HG03066 (cell line): ENCODE results near the gene FOXJ3.

ENCODE experiments used
- ATAC-seq: cut with Tn5 transposase; IDR thresholded peaks from one replicate; pipeline ENCODE4 v1.9.1; 2021; ENCODE audit warnings: low read depth; ENCODE audit not compliant: unreplicated experiment

FOXJ3 gene

DNA sequence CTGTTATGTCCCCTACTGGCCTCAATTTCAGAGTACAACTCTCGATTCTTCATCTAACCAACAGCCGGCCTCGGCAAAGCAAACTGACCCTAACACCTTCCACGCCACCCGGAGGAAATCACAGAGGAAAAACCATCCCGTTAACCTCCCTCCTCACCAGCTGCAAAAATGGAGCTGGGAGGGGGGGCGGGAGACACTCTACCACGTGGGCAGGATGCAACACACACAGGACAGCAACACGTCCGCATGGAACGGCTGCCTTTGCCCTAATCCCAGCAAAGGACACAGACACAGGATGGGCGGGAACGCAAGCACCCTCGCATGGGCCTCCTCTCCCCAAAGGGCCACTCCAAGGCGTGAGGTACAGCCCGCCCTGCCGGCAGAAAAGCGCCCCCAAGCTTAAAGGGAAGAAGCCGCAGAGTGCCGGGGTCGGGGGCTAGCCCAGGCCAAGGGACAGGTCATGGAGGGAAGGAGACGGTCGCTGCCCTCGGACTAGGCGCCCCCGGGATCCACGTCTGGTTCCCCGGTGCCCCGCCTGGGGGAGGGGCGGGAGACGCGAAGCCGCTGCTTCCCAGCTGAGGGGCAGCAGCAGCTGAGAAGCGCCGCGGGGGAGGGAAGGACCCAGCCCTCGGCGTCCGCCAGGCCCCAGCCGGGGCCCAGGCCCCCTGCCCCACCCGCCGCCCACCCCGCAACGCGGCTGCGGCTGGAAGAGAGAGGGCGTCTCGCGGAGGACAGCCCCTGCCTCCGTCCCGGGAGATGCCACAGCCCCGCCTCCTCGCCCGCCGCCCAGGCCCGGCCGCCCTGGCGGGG lies 590 bp downstream of the FOXJ3 start:
- peak; percentile 53 for ATAC-seq

DNA sequence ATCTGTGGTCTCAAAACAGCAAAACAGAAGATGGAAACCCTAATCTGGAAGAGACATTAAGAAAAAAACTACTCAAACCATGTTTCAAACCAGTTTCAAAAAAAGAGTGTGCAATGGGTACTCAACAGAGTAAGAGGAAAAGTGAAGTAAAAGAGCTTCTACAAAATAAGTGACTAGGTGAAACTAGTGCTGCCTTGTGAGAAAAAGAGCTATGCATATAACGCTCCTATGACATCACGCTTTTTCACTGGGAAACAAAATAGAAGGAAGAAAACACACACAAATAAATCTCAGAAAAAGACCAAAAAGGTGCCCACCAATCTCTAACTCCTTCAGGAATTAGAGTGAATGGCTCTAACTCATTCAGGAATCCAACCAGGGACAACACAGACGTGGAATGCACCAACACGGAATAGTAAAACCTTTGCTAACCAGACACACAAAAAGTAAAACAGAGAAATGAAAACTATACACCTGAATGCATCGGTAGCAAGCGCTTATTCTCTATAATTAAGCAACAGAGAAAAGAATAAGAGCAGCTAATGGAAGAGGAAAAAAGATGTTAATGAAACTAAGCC lies 1.3 kb downstream of the FOXJ3 start:
- no peak for ATAC-seq

DNA sequence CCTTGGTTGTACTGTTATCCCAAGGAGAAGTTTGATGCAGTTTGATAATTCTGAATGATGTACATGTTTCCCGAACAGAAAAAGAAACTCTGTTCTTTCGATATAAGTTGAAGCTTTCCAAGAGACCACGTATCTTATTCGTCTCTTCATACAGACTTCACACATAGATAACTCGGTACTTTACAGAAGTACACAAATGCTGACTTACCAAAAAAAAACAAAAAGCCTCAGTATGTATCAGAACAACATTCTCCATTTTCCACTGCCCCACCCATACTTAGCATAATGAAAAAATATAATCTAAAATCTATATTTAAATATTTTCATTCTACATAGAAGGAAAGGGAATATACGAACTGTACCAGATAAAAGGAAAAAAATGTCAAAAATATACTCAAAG lies 2.2 kb downstream of the FOXJ3 start:
- no peak for ATAC-seq

- ATAC-seq: no peak
Measured at GRCh38 chr1:42330215-42330614, 4.8 kb downstream of the FOXJ3 start.

- no peak for ATAC-seq
Measured at GRCh38 chr1:42328916-42329496, 6.0 kb downstream of the FOXJ3 start.

GRCh38 chr1:42328047-42328625 lies 6.9 kb downstream of the FOXJ3 start:
- no peak for ATAC-seq

GRCh38 chr1:42325014-42325402 lies 10.0 kb downstream of the FOXJ3 start:
- ATAC-seq: no peak

DNA sequence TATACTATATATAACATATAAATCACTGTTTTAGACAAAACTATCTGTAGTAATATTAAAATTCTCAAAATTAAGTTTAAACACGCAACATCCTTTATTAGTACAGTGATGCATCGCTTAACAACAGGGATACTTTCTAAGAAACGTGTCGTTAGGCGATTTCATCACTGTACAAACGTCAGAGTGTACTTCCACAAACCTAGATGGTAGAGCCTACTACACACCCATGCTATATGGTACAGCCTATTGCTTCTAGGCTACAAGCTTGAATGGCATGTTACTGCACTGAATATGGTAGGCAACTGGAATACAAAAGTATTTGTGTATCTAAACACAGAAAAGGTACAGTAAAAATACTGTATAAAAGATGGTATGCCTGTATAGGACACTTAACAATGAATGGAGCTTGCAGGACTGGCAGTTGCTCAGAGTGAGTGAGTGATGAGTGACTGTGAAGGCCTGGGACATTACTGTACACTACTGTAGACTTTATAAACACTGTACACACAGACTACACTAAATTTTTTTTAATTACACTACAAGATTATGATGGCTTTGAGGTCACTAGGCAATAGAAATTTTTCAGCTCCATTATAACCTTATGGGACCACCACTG lies 10.5 kb downstream of the FOXJ3 start:
- no peak for ATAC-seq

DNA sequence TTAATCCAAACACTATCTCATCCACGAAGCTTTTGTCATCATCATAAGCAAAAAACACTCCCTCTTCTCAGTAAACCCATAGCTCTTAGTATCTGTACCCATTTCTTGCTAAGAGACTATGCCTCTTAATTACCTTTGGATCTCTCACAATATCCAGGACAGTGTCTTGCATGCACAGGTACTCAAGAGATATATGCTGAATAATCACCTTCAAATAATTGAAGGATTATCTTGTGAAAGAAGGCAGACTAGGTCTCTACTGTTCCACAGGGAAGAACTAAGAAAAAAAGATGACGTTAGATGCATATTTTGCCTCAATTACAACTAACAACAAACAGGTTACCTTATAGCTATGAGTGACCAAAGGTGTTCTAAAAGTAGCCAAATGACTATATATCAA lies 11.5 kb downstream of the FOXJ3 start:
- no peak for ATAC-seq

GRCh38 chr1:42322577-42322976 lies 12.5 kb downstream of the FOXJ3 start:
- no peak for ATAC-seq

DNA sequence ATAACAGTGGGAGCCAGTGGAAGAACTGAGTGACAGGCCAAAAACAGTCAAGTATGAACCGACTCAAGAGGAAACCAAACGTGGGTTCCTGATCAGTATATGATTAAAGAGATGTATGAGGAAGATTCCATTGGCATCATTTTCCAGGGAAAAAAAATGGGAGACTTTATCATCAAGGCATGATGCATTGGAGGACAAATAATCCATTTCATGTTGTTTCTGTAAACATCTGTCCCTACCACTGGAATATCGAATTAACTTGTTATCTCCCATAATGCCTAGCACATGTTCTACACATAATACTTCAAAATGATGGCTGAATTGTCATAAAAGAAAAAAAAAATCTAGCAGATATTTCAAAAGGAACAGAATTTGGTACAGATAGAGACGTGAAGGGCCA lies 13.3 kb downstream of the FOXJ3 start:
- ATAC-seq: no peak

- no peak for ATAC-seq
Measured at GRCh38 chr1:42320708-42321107, 14.3 kb downstream of the FOXJ3 start.

GRCh38 chr1:42319871-42320484 lies 15.1 kb downstream of the FOXJ3 start:
- no peak for ATAC-seq

DNA sequence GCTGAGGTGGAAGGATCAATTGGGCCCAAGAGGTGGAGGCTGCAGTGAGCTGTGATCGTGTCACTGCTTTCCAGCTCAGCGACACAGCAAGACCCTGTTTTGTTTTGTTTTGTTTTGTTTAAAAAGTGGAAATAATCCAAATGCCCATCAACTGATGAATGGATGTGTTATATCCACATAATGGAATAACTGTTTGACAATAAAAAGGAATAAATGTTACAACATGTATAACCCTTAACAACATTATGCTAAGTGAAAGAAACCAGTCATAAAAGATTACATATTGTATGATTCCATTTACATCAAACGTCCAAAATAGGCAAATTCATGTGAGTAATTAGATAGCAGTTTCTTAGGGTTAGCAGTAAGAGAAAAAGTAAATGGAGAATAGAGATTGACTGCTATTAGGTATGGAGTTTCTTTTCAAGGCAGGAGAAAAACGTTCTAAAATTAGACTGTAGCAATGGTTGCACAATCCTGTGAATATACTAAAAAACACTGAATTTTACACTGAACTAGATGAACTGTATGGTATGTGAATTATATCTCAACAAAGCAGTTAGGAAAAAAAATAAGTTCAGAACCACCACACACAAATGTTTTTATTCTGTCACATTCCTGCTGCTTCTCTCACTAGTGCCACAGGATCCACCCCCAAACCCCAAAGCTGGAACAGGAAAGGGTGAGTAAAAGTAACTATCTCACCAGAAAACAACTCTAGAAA lies 15.7 kb downstream of the FOXJ3 start:
- no peak for ATAC-seq

- ATAC-seq: no peak
Measured at GRCh38 chr1:42318601-42319000, 16.4 kb downstream of the FOXJ3 start.

DNA sequence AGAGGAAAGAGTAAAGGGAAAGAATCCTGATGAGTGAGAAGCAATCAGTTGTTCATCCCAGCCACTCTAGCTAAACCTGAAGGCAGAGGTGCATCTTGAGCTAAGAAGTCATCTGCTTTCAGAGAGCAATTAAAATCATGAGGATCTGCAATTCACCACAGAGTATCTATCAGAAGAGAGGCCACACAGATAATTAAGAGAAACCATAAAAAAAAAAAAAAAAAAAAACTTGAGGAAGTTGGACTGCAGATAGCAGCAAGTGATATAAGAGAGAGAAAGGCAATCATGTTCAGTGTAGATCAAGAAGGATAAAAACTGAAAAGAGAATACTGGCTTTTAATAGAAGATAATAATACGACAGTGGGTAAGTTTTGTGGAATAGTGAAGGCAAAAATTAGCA lies 17.7 kb downstream of the FOXJ3 start:
- no peak for ATAC-seq

GRCh38 chr1:42316292-42316691 lies 18.7 kb downstream of the FOXJ3 start:
- ATAC-seq: no peak

DNA sequence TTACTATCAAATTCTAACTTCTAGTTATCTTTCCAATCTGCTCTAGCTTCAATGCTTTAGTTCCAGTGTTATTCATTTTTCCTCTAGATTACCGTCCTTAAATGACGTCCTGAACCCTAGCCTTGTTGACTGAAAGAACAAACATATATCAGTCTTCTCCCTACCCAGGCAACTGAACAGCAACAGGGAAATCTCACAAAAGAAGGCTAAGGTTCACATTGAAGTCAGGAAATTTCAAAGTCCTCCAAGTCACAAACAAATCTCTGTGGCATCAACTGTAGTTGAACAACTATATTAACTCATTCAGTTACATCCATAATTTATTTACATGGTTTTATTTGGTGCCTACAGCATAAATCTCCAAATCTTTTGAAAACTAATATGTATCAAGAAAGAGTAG lies 19.5 kb downstream of the FOXJ3 start:
- no peak for ATAC-seq

GRCh38 chr1:42313970-42314369 lies 21.1 kb downstream of the FOXJ3 start:
- ATAC-seq: no peak

GRCh38 chr1:42312576-42313212 lies 22.3 kb downstream of the FOXJ3 start:
- no peak for ATAC-seq
